CD4-positive, alpha-beta T cell treated with Interleukin-2 at 100 ng/mL for 4 hours (primary cell): ENCODE data around the gene WDR83.

ENCODE experiments used
- DNase-seq: peaks from one replicate; pipeline ENCODE4 v3.0.0-alpha.2; 2020; ENCODE audit warnings: low spot score

WDR83 gene

DNA sequence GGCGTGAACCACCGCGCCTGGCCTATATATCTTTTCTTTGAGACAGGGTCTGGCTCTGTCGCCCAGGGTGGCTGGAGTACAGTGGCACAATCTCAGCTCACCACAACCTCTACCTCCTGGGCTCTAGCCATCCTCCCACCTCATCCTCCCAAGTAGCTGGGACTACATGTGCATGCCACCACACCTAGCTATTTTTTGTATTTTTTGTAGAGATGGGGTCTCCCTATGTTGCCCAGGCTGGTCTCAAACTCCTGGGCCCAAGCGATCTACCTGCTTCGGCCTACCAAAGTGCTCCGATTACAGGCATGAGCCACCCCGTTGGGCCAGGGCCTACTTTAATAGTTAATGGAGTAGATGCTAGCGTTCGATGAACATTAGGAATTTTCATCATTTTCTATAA lies 53.7 kb downstream of the WDR83 start:
- DNase-seq, result no peak

DNA sequence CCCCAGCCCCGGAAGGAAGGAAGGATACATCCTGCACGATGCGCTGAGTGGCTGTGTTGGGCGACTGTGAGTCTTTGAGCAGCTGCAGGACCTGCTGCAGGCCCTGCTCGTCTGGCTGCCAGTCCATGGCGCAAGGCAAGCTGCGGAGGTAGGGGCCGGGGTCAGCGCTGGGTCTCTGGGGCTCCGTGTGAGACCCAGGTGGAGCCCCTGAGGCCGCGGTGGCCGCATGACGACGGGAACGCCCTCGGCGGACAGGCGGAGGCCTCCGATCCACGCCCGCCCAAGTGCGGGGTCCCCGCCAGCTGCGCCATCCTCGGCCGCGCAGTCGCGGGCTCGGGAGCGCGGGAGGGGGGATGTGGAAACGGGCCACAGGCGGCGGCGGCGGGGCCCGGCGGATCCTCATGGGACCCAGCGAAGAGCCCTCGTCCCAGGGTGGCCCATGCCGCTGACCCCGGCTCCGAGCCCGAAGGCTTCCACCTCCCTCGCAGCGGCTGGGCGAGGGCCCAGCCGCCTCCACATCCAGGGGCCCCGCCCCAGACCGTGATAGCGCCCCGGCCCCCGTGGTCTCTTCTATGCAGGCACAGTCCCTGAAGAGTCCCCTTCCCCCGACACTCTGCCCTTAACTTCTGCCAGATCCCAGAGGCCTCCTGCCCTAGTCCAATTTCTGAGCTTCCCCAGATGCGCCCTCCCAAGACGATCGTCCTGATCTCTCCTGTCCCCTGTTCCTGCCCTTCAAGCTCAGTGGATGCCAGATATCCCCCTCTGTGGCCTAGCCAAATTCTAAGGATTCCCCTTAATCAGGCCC lies 54.4 kb downstream of the WDR83 start:
- no peak for DNase-seq

DNA sequence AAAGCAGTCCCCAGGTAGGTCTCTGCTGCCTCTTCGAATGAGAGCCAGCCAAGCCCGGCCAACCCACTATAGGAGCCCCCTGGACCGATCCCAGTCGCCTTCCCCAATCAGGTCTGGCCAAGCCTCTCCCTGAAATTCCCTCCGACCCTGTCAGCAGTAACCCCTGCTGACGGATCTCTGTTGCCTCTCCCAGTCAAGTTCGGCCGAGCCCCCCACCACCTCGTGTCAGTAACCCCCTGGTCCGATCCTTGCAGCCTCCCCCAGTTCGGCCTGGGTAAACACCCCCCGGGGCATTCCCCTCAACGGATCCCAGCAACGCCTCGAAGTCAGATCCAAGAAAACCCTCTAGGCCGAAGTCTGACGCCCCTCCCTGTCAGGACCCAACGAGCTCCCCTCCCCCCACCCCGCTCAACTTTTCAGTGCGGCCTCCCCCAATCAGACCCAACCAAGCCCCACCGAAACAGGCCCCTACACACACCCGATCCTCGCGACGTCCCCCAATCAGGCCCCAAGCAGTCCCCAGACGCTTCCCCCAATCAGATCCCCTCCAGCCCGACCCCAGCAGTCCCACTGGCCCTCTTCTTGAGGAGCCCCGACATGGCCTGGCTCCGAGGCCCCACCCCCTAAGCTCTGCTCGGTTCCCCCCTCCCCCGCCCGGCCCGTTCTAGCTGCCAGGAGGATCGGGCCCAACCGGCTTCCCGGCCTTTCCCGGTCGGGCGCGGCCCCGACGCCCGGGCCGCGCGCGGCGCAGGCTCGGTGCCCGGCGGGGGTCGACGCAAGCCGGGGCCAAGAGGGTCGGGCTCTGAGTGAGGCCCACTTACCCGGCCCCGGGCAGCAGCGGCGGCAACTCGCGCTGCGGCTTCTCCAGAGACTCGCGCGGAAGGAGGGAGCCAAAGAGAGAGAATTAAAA lies 55.3 kb downstream of the WDR83 start:
- peak; percentile 37 for DNase-seq

DNA sequence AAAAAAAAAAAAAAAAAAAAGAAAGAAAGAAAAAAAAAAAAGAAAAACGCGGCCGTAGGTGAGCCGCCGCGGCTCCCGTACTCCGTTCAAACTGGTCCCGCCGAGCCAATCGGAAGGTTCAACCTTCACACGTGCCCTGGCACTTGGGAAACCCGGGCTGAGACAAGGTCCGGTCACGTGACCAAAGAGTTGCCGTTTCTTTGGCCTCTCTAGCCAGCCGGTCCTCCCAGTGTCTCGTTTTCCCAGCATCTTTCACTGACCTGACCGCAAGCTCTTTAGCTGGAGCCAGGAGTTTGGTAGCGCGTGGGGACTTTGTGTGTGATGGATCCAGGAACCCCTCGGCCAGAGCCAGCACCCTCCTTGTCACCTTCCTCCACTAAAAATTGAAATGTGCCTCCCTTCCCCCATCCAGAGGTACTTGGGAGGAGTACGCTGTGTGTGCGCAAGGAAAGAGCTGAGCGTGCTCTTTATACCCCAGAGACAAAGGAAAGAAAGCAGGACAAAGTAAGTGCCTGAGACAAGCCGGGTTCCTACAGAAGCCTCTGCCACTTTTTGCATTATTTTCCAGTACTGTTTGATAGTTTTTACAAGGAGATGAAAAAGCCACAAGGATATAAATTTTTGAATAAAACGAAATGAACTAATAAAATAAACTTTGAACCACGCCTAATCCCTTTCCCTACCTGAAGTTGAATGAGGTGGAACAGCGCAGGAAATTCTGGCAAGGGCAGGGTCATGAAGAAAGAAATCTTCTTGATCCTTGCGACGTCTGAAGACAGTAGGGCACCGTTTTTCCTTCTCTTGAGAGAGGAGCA lies 56.2 kb downstream of the WDR83 start:
- DNase-seq, result peak; percentile 97

DNA sequence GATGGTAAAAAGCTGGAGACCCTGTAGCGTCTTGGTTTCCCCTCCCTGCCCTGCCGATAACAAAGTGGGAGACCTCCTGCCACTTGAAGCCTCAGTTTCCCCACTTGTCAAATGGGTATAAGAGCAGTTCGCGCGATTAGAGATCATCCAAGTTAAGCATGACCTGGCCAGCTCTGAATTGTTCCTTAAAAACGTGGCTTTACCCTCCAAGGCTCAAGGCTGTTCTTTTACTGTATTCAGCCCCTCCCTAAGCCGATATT lies 56.7 kb downstream of the WDR83 start:
- no peak for DNase-seq

DNA sequence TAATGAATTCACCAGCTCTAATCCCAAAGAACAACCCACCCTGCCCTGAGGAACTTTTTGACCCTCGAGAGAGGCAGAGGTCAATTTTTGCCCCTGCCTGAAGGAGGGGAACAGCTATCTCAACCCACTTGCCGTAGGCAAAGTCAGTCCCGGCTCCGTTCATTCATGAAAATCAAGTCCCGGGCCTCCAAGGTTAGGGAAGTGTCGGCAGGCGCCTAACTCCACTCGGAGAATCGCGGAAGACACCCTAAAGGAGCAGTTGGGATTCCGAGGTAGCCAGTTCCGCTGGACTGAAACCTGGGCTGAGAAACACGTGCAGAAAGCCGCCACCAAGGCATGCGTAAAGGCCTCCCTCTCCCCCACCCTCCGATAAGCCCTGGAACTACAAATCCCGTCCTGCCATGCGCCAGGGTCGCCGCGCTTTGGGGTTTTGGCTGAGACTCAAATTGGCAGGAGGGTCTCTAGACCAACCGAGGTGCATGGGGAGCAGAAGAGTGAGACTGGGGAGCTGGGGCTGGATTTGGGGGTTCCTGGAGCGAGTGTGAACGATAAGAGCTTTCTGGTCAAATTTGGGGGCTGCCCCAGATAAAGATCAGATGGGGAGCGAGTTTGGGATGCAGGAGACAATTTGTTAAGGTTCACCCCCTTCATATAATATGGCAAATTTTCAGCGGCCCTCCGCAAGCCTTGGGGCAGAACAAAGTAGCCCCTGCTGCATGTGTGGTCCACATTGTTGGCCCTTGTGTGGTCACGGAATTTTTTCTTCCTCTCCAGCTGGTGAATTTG lies 57.2 kb downstream of the WDR83 start, which contains the start of gene TNPO2:
TSS of gene TNPO2 (minus strand) at position 292 of the 786 bp plus-strand sequence. CDS start 2,955 bp downstream, outside the sequence.
- peak; percentile 61 for DNase-seq
